Measurements from ENCODE around the gene SYT1. TPM values are rescaled to one million over a fixed set of nuclear protein-coding genes. Genes with fewer than 3 reads are reported as not detected.

Gene SYT1
- total RNA-seq, 1 donor from 2014 or later: 33.2 TPM

DNA sequence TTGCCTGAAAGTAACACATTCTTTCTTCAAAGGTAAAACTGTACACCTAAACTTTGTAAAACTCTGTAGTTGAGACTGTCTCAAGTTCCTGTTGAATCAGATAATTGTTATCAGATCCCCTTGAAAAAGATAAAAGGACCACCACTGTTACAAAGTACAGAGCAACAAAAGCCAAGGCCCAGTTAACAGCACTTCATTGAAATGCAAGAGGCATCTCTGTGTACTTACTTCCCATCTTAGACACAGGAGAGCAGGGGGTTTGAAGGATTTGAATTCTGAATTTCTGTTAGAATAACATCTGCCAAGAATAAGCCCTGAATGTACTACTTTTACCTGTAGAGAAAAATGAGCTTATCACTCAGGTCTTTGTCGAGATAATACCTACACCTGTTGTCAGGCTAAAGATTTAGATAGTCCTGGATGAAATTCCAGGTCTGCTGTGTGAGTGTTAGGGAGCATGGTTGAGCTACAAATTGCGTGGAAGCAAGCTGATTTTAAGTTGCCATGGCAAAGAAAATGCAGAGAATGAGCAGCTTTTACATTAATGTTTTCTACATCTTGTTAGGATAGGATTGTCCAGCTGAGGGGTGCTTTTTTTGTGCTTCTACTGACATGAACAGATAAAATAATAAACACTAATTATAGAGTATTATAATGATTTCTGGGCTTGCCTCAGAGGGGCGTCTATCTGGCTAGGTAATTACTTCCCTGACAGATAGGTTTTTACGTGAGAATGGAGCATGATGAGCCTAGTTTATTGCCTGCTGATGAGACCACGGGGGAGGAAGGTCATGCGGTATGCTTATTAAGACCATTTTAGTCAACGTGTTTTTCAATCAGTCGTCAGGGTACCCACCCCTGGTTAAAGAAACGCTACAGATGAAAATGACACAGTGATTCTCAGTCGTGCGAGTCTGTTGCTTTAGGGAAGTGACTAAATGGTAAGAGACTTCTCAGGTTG, 517.0 kb downstream of the SYT1 start:
- peaks cover 3% of the 10 kb centered on the region for H3K4me1 Mint-ChIP-seq (ENCODE audit: low read depth, unreplicated experiment)
- H2AFZ ChIP-seq (ENCODE audit: low read depth, low read length): no peak overlapping the region

DNA sequence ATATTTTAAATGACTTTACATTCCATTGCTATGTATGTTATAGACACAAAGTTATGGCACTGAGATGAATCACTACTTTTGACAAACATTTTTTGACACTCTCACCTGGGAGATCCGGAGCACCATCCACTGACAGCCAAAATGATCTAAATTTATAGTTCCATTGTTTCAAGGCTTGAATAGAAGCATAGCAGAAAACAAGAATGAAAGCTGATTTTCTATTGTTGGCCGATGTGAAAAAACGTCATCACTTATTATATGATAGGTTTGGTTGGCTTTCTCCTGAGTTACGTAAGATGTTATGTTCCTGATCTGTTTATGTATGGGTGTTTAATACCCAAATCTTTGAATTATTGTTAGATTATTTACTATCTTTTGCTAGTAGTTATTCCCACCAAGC, 520.0 kb downstream of the SYT1 start:
- Histone ChIP-seq H3K4me2 (ENCODE audit: low read length) (no peak overlapping the region), H3K4me3 (ENCODE audit: insufficient read depth, low read depth, low read length) (no peak overlapping the region), H2AFZ (ENCODE audit: low read depth, low read length) (no peak overlapping the region), H3K27ac (ENCODE audit: low read depth, low read length) (no peak overlapping the region), H3K79me2 (ENCODE audit: insufficient read depth, low read length) (no peaks in the 10 kb centered on the region), H3K9ac (ENCODE audit: low read length) (no peak overlapping the region), H3K9me3 (ENCODE audit: insufficient read depth, low read depth, low read length) (no peaks in the 10 kb centered on the region), H3K4me1 (ENCODE audit: insufficient read depth, low read length) (no peaks in the 10 kb centered on the region), H3K36me3 (ENCODE audit: insufficient read depth, low read length) (no peaks in the 10 kb centered on the region), H4K20me1 (ENCODE audit: insufficient read depth, low read length) (no peaks in the 10 kb centered on the region), H3K27me3 (ENCODE audit: insufficient read depth, low read length) (no peaks in the 10 kb centered on the region)
- FAIRE-seq (no peak), DNase-seq (ENCODE audit: low read depth) (no peak)
- Mint-ChIP-seq H3K4me3 (ENCODE audit: unreplicated experiment) (no peak overlapping the region), H3K27ac (ENCODE audit: unreplicated experiment) (no peak overlapping the region), H3K9me3 (ENCODE audit: unreplicated experiment) (no peaks in the 10 kb centered on the region), H3K27me3 (ENCODE audit: low read depth, unreplicated experiment) (no peaks in the 10 kb centered on the region), H3K36me3 (ENCODE audit: low read depth, unreplicated experiment) (no peaks in the 10 kb centered on the region), H3K4me1 (ENCODE audit: low read depth, unreplicated experiment) (no peaks in the 10 kb centered on the region)
- TF ChIP-seq, protein P1, sequence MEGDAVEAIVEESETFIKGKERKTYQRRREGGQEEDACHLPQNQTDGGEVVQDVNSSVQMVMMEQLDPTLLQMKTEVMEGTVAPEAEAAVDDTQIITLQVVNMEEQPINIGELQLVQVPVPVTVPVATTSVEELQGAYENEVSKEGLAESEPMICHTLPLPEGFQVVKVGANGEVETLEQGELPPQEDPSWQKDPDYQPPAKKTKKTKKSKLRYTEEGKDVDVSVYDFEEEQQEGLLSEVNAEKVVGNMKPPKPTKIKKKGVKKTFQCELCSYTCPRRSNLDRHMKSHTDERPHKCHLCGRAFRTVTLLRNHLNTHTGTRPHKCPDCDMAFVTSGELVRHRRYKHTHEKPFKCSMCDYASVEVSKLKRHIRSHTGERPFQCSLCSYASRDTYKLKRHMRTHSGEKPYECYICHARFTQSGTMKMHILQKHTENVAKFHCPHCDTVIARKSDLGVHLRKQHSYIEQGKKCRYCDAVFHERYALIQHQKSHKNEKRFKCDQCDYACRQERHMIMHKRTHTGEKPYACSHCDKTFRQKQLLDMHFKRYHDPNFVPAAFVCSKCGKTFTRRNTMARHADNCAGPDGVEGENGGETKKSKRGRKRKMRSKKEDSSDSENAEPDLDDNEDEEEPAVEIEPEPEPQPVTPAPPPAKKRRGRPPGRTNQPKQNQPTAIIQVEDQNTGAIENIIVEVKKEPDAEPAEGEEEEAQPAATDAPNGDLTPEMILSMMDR (IDR thresholded peaks at IDR 0.05; ENCODE audit: insufficient read depth, low read depth, low read length): no peak

More for the DNA sequence above, 517.0 kb downstream of the SYT1 start:
- no peak overlapping the region for H3K27ac Mint-ChIP-seq (ENCODE audit: unreplicated experiment)
- no peak overlapping the region for H3K4me3 Mint-ChIP-seq (ENCODE audit: unreplicated experiment)
- no peak overlapping the region for H3K4me2 ChIP-seq (ENCODE audit: low read length)
- TF ChIP-seq EZH2 (IDR thresholded peaks at IDR 0.05; ENCODE audit: insufficient read depth, low read length): no peak
- TF ChIP-seq, protein P1 (IDR thresholded peaks at IDR 0.05; ENCODE audit: insufficient read depth, low read depth, low read length): no peak
- H3K27me3 ChIP-seq (ENCODE audit: insufficient read depth, low read length): no peaks in the 10 kb centered on the region
- no peaks in the 10 kb centered on the region for H4K20me1 ChIP-seq (ENCODE audit: insufficient read depth, low read length)
- H3K27ac ChIP-seq (ENCODE audit: low read depth, low read length): no peak overlapping the region
- H3K27me3 Mint-ChIP-seq (ENCODE audit: low read depth, unreplicated experiment): no peaks in the 10 kb centered on the region
- no peaks in the 10 kb centered on the region for H3K9me3 ChIP-seq (ENCODE audit: insufficient read depth, low read depth, low read length)
- FAIRE-seq (no peak), DNase-seq (ENCODE audit: low read depth) (no peak)
- H3K36me3 Mint-ChIP-seq (ENCODE audit: low read depth, unreplicated experiment): no peaks in the 10 kb centered on the region
- H3K79me2 ChIP-seq (ENCODE audit: insufficient read depth, low read length): no peaks in the 10 kb centered on the region
- no peaks in the 10 kb centered on the region for H3K4me1 ChIP-seq (ENCODE audit: insufficient read depth, low read length)
- H3K4me3 ChIP-seq (ENCODE audit: insufficient read depth, low read depth, low read length): no peak overlapping the region
- H3K36me3 ChIP-seq (ENCODE audit: insufficient read depth, low read length): no peaks in the 10 kb centered on the region
- H3K9ac ChIP-seq (ENCODE audit: low read length): no peak overlapping the region
- no peaks in the 10 kb centered on the region for H3K9me3 Mint-ChIP-seq (ENCODE audit: unreplicated experiment)

DNA sequence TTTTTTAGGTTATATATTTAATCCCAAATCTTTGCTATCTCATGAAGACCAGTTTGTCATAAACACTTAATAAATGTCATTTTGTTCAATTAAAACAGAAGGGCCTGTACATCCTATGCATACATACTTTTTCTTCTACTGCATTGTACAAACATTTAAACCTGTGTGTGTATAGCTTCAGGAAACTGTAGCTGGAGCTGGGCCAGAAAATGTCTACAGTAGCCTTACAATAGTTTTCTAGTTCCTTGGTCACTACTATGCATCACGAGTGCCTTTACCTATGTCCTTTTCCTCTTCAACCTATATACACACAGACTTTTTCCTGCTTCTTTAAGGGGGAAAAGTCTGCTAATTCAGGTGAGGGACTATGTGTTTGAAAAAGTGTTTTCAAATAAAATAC, 523.4 kb downstream of the SYT1 start:
- Mint-ChIP-seq H3K4me1 (ENCODE audit: low read depth, unreplicated experiment) (peaks cover 4% of the 10 kb centered on the region), H3K27me3 (ENCODE audit: low read depth, unreplicated experiment) (no peaks in the 10 kb centered on the region), H3K9me3 (ENCODE audit: unreplicated experiment) (no peaks in the 10 kb centered on the region), H3K27ac (ENCODE audit: unreplicated experiment) (no peak overlapping the region), H3K36me3 (ENCODE audit: low read depth, unreplicated experiment) (no peaks in the 10 kb centered on the region), H3K4me3 (ENCODE audit: unreplicated experiment) (no peak overlapping the region)
- no peaks in the 10 kb centered on the region for H3K36me3 ChIP-seq (ENCODE audit: insufficient read depth, low read length)
- H3K27ac ChIP-seq (ENCODE audit: low read depth, low read length): no peak overlapping the region
- no peaks in the 10 kb centered on the region for H4K20me1 ChIP-seq (ENCODE audit: insufficient read depth, low read length)
- no peak overlapping the region for H2AFZ ChIP-seq (ENCODE audit: low read depth, low read length)
- no peaks in the 10 kb centered on the region for H3K27me3 ChIP-seq (ENCODE audit: insufficient read depth, low read length)
- no peaks in the 10 kb centered on the region for H3K9me3 ChIP-seq (ENCODE audit: insufficient read depth, low read depth, low read length)
- TF ChIP-seq, protein P1 (IDR thresholded peaks at IDR 0.05; ENCODE audit: insufficient read depth, low read depth, low read length): no peak
- no peak for TF ChIP-seq EZH2 (IDR thresholded peaks at IDR 0.05; ENCODE audit: insufficient read depth, low read length)
- DNase-seq (ENCODE audit: low read depth) (no peak), FAIRE-seq (no peak)
- no peak overlapping the region for H3K9ac ChIP-seq (ENCODE audit: low read length)
- no peaks in the 10 kb centered on the region for H3K79me2 ChIP-seq (ENCODE audit: insufficient read depth, low read length)
- no peaks in the 10 kb centered on the region for H3K4me1 ChIP-seq (ENCODE audit: insufficient read depth, low read length)
- H3K4me2 ChIP-seq (ENCODE audit: low read length): no peak overlapping the region
- no peak overlapping the region for H3K4me3 ChIP-seq (ENCODE audit: insufficient read depth, low read depth, low read length)

All from astrocyte (in vitro differentiated cells and primary cell).